Activated CD4-positive, CD25-positive, alpha-beta regulatory T cell treated with anti-CD3 and anti-CD28 coated beads, Interleukin-2, amount 50 U/mL, for 72 hours (primary cell): Measurements from ENCODE around the gene GATA6.

Source experiments
- DNase-seq: peaks from one replicate; pipeline ENCODE4 v3.0.0; 2021

The GATA6 gene

DNA sequence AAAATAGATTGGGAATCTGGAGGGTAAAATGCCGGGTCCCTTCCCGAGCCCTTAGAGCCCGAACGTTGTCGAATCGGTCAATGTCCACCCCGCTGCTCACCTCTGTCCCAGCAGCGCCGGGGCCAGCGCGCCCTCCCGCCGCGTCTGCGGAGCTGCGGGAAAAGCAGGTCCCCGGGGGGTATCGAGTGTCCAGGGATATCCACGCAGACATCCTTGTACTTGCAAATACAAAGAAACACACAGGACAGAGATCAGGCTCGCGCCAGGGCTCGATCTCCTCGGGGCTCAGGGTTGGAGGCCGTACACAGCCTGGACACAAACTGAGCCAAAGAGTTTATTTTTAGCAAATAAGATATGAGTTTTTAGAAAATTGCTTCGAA is 2.3 kb upstream of the GATA6 start:
- DNase-seq: no peak

DNA sequence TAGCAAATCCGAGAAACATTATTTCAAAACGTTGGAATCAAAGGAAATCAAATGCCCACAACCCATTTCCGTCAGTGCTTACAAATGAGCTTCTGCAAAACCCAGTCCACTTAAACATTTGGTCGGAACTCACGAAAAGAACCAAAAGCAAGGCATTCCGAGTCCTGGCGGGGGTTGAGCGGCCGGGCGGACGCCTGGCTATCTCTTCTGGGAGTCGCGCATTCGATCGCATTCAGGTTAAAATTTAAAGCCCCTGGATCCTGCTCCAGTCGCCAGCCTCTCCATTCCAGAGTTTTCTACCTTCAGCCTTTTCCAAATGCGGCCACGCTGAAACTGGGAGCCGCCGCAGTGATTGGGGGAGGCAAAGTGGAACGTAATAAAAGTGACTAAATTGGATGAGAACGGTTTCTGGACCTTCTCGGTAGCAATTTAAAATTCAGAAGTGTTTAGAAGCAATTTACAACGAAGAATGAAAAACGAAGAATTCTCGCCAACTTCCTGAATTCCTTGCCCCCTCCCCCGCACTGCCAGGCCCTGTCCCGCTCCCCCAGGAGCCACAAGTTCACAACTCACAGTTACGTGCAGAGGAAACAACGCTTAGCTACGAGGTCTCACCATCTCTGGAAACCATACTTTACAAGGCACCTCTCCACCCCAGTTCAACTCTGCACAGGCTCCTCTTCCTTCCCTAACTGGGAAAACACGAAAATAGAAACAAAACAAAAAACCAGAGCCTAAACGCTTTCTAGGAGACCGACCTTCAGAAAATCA is 1.7 kb upstream of the GATA6 start:
- DNase-seq: no peak

DNA sequence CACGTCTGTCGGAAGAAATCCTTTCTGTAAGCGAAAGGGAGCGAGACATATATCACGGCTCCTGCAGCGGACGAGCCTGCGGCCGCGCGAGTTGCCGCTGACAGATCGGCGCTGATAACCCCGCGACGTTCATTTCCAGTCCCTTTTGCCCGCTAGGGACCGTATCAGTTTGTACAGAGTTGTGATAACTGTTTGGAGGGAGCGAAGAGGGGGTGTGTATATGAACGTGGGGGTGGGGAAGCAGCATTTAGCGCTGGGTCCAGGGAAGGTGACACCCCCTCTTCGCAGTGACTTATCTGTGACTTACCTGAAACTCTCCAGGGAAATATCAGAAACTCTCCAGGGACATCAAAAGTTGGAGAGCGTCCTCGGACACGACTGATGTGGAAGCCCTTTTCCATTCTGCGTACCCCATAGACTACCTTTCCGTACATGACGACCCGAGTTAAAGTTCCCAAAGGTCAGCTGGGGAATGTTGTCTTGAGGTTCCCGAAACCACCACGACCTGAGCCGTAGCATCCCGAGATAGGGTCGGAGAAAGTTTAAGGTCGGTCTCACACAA is 948 bp upstream of the GATA6 start:
- no peak for DNase-seq

DNA sequence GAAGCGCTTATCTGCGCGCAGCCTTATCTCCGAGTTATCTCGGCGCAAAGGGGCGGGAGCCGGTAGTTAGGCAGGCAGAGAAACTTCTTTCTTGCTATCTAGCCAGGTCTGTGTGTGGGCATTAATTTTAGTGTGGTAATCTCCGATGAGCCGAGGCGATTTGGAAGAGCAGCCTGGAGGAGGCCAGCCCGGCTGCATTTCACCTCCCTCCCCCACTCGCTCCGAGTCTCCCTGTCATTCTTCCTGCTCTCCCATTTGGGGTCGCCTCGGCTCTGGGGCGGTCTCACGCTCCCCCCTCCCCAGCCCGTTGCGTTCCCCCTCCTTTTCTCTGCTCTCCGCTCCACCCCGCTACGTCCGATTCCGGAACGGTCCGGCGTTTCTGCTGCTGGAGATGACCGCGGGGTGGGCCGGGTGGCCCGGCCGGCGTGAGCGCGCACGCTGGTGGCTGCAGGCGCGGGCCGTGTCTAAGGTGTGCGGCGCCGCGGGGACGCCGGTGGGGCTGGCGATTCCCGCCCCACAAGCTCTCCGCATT is 566 bp downstream of the GATA6 start:
- no peak for DNase-seq

DNA sequence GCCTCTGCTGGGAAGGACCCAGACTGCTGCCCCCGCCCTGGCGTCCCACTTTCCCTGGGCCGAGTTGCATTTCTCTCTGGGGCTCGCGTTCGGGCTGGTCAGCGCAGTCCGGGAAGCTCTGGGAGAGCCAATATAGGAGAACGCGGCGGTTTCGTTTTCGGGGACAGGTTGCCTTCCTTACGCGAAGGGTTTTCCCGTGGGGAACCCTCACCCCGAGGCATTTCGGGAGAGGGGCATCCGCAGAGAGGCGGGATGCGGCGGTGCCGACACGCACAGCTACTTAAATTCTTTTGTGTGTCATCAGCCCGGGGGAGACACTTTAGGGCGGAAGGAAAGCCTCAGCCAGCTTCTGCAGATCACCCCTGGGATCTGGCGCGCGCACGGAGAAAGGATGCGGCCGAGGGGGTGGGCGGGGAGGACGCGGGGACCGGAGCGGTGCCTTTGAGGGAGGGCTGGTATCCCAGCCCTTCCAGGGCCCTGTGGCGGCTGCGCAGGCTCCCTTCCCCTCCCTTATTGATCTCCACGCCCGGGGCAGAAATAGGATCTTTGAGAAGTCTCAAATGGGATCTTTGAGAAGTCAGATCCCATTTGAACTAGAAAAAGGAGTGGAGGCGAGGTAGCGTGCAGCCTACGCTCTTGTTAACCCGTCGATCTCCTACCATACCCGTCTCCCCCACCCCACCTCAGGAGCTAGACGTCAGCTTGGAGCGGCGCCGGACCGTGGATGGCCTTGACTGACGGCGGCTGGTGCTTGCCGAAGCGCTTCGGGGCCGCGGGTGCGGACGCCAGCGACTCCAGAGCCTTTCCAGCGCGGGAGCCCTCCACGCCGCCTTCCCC is 1.2 kb downstream of the GATA6 start:
- DNase-seq: no peak

DNA sequence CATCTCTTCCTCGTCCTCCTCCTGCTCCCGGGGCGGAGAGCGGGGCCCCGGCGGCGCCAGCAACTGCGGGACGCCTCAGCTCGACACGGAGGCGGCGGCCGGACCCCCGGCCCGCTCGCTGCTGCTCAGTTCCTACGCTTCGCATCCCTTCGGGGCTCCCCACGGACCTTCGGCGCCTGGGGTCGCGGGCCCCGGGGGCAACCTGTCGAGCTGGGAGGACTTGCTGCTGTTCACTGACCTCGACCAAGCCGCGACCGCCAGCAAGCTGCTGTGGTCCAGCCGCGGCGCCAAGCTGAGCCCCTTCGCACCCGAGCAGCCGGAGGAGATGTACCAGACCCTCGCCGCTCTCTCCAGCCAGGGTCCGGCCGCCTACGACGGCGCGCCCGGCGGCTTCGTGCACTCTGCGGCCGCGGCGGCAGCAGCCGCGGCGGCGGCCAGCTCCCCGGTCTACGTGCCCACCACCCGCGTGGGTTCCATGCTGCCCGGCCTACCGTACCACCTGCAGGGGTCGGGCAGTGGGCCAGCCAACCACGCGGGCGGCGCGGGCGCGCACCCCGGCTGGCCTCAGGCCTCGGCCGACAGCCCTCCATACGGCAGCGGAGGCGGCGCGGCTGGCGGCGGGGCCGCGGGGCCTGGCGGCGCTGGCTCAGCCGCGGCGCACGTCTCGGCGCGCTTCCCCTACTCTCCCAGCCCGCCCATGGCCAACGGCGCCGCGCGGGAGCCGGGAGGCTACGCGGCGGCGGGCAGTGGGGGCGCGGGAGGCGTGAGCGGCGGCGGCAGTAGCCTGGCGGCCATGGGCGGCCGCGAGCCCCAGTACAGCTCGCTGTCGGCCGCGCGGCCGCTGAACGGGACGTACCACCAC is 2.1 kb downstream of the GATA6 start:
- no peak for DNase-seq

DNA sequence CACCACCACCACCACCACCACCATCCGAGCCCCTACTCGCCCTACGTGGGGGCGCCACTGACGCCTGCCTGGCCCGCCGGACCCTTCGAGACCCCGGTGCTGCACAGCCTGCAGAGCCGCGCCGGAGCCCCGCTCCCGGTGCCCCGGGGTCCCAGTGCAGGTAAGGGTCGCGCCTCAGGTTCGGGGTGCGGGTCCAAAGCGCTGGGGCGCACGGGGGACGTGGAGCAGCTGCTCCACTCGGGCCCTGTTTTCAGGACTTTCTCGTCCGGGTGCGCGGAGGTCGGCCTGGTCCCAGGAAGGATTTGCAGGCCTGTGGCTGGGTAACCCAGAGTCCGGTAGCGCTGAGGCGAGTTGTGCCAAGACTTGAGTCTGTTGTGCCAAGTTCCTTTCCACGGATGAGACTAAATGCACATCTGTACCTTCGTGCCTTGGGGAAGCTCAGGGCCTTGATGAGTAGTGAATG is 2.8 kb downstream of the GATA6 start:
- DNase-seq: no peak

DNA sequence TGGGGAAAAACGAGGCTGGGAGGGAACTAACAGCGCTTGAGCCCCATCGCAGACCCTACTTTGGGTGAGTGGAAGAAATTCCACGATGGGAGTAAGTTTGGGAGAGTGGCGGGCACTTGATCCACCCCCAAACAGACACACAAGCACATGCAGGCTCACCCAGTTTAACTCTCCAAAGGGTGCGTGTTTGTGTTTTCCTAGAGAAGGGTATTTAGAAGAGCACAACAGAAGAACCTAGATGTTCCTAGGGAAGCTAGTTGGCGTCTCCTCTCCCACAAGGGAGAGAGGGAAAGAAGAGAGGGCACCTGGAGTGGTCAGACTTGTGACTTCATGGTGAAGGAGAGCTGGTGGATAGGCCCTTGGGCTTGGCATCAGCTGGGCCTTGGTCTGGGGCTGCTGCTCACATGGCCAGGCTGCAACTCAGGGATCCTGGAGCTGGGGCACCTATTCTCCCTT is 3.2 kb downstream of the GATA6 start:
- no peak for DNase-seq

DNA sequence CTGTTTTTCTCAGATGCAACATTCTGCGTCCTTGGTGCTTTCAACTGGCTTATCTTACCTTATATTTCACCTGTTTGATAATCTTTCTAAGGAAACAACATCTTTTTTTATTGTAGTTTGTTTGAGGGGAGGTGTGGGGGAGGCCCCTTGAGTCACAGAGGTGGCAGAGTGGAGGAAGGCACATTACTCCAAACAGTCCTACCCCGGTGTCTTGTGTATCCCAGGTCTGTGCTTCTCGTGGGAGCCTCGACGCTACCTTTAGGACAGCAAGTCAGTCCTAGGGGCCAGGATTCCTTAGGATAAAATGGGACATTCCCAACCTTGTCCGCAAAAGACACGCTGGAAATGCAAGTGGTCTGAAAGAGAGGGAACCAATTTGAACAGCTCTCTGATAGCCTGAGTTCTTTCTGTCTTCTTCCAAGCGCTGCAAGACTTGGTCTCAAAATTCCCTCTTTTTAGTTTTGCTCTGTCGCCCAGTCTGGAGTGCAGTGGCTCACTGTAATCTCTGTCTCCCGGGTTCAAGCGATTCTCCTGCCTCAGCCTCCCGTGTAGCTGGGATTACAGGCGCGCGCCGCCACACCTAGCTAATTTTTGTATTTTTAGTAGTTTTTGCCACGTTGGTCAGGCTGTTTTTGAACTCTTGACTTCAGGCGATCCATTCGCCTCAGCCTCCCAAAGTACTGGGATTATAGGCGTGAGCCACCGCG is 4.0 kb downstream of the GATA6 start:
- no peak for DNase-seq

DNA sequence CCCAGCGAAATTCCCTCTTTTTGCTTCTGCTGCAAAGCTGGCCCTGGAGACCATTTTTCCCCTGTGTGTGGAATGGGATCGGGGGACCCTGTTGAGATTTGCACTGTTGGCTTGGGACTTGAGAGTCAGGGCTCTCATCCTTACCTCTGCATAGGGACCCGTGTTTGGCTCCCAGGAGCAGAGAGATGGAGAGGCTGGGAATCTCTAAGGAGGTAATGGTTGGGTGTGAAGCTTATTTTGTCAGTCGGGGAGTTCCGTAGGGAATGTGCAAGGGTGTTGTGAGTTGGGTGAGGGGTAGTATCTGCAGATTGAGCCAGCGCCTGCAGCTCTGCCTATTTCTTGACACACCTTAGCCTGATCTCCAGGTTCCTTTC is 4.5 kb downstream of the GATA6 start:
- DNase-seq: no peak

DNA sequence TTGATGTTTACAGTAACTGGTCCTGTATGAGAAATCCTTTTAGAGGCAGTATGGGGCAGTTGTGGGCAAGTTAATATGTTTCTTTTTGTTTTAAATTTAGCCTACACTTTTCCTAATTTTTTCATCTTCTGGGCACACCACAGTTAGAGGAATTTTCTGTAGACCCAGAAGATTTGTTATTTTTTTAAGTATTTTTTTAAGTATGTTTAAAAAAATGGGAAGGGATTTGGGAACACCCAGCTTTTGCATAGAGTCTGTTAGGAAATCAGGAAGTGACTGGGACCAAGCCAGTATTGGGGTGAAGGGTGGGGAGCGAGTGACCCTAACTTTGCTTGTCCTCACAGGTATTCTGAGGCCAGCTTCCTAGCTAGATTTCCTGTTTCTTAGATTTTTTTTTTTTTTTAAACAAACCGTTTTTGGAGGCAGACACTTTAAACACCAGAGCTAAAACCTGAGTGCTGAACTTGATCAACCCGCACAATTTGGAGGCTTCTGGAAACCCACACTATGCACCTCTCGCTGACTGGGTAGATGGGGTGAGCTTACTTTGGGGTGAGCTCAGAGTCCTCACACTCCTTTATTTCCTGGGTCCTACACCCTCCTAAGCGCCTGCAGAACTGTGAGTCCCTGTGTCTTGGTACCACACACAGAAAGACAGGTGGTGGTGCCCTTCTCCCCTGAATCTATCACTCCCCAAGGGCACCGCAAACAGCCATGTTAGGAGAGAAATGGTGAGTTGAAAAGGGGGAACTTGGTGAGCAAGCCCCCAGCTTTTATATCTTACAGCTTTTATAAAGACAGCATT is 5.2 kb downstream of the GATA6 start:
- no peak for DNase-seq

DNA sequence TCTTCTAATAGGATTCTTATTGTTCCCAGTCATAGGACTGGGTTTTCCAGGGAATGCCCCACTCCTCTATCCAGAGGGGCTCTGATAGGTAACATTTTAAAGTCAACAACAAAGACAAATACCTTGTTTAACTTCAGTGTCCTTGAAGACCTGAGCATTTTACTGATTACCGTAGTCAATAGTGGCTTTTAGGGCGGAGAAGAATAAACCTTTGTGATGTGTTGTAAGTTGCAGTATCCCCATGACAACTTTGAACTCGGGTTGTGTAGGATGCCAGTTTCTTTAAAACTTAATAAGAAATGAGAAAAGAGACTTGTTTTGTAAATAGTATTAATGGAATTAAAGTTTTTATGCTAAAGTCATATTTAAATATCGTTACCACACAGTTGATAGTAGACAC is 6.0 kb downstream of the GATA6 start:
- DNase-seq: no peak

DNA sequence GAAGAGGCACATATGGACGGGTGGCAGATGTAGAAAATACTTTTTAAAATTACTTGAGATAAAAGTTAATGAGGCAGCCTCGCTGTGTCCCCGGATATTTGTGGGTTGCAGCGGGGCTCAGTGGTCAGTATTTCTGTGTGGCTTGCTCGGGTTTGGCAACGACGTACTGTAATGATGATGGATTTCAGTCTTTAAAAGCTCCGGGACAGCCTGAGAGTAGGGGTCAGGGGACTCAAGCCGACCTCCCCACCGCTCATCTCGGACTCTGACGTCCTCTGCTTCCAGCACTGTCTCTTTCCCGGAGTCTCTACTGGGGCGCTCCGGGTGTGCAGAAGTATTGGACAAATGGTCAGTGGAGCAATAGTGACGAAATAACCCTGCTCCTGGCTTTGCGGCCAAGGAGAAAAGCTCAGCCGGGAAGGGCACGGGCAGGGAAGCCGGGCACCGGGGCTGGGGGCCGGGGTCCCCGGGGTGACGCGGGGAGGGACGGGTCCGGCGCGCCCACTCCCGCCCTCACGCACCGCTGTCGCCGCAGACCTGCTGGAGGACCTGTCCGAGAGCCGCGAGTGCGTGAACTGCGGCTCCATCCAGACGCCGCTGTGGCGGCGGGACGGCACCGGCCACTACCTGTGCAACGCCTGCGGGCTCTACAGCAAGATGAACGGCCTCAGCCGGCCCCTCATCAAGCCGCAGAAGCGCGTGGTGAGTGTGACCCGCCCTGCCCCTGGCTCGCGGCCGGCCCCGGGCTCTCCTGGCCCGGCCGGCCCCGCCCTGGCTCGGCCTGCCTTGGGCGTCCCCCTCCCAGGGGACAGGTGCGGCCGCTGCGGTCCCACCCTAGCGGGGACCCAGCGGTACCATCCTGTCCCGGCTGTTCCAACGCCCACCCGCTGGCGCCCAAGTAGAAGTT is 7.3 kb downstream of the GATA6 start:
- no peak for DNase-seq

DNA sequence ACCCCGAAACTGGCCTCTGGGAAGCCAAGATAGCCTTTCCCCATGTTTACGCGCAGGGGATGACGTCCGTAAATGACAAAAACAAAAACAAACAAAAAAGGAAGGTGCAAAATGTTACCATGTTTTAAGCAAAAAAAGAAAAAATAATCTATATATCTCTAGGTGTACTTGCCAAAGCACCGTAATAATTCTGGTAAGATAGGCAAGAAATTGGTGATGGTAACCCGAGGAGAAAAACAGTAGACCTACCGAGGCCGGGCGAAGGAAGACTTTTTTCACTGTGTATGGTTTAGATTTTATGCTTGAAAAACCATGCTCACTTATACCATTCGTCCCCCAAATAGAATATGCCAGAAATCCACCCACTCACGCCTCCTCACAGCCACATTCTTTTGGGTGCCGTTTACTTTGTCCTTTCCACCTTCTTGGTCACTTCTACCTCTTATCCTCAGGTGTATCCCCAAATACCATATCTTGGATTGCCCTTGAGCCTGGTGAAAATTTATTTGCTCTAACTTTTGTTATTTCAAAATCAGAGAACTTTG is 8.0 kb downstream of the GATA6 start:
- no peak for DNase-seq

DNA sequence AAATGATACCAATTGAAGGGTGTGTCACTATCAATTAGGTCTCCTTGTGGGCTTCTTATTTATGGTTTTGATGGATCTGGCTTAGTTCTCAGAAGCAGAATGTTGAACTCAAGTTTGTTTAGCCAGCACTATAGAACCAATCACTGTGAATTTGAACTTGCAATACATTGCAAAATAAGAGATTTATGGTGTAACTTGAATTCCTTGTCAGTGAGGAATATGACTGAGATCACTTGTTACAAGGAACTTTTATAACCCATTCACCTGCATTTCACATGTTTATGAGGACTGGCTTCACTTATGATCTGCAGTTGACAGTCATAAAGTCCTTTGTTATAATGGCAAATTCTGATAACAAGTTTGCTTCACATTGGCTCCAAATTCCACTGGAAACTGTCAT is 9.8 kb downstream of the GATA6 start:
- DNase-seq: no peak

DNA sequence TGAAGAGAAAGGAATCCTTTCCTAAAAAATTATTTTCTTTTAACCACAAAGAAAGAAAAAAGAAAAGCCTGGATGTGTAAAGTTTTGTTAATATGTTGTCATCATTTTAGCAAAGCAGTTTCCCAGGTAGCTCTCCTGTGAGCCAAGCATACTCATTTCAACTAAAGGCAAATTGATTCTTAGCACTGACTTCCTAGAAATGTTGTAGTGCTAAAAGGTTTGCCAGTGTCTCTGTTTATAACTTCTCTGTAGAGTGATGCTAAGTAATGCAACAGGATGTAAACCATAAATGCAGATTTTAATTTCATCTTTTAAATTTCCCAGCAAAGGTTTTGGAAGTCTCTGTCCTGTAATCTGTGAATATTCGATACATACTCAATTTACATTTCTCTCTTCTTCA is 10.2 kb downstream of the GATA6 start:
- no peak for DNase-seq

DNA sequence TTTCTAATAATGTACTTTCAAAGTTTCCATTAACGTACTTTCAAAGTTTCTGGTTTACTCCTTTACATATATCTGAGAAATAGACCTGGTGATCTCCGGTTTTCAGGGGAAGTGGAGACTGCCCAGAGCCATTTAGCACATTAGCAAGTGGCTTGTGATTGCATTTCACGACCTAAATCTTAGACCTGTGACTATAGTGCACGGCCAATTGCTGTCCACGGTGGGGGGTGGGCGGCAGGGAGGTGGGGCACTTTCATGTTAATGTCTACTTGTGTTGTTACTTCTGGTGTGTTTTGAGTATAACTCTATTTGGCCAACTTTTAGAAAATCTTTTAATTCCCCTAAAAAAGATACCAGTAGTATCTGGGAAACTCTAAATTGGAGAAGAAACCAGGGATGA is 11.3 kb downstream of the GATA6 start:
- DNase-seq: no peak

DNA sequence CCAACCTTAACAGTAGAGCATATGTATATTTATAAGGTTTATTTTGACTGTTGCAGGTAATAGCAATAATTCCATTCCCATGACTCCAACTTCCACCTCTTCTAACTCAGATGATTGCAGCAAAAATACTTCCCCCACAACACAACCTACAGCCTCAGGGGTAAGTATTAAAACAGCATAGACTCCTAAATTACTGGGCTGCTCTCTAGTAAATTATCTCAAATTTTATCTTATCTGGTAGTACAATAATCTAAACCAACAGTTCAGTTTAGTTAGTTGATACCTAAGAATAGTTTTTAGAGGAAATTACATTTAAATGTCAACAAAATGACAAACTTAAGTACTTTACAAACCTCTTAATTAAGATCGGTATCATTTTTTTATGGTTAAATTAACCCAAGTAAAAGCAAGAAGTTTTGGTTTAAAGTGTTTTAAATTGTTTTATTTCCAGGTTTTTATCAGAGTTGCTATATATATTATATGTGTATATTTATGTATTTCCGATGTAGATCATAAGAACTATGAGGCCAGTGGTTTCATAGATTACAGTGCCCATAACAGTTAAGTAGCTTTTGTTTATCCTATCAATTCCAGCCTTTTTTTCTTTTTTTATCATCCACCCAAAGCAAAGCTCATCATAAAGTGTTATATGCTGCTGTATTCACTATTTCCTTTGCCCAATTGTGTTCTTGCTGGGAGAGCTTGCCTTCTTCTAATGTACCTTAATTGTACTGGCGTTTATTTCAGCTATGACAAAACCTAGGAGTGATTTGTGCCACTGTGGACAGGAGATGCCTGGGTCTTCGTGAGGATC is 13.7 kb downstream of the GATA6 start:
- DNase-seq: no peak

DNA sequence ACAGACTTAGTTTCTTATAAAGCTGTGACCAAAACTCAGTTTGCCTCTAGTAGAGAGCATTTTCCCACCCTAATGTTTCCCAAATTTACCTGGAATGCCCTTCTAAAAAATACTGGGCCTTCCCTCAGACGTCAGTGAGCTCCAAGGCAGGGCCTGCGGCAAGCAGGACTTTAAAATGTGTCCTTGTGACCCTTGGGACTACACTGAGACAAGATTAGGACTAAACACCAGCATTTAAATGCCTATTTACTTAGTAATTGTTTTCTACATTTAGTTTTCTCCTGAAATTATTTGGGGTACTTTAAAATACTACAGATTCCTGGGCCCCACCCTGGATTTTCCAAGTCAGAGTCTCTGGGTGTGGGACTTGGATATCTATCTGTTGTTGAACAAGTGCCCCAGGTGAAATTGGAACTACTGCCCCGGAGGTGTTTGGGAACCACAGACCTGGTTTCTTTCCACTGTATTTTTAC is 14.3 kb downstream of the GATA6 start:
- no peak for DNase-seq
